GM18507 (cell line): Measurements from ENCODE around the gene PNMA8C.

Experiments
- DNase-seq: peaks from one replicate; pipeline ENCODE4 v3.0.0; 2011; ENCODE audit warnings: low read depth; ENCODE audit not compliant: insufficient read length; ENCODE audit errors: extremely low spot score
- FAIRE-seq: peaks from 2 replicates; lab custom pipeline; 2011; peaks lifted over from hg19 to GRCh38; lab: Jason Lieb, UNC

The PNMA8C gene

GRCh38 chr19:46428239-46429135 lies at the start of gene PNMA8C:
TSS of gene PNMA8C (minus strand) at chr19:46428936. CDS start at chr19:46428359, 577 bp downstream.
- FAIRE-seq, result no peak
- DNase-seq, result no peak

- FAIRE-seq (no peak), DNase-seq (no peak)
These were observed 47.2 kb upstream of the PNMA8C start for GRCh38 chr19:46475986-46476385.

GRCh38 chr19:46474211-46474610 lies 45.5 kb upstream of the PNMA8C start:
- DNase-seq (no peak), FAIRE-seq (no peak)

- no peak for FAIRE-seq
- DNase-seq, result no peak
These were observed 43.9 kb upstream of the PNMA8C start for GRCh38 chr19:46472592-46472991.

- DNase-seq (no peak), FAIRE-seq (no peak)
These were observed 43.2 kb upstream of the PNMA8C start for GRCh38 chr19:46471811-46472543.

- no peak for FAIRE-seq
- no peak for DNase-seq
These were observed 42.5 kb upstream of the PNMA8C start, which contains the start of gene PNMA8A for GRCh38 chr19:46471116-46471733. TSS of gene PNMA8A (minus strand) at chr19:46471563. CDS start at chr19:46471035, 528 bp downstream.

- no peak for DNase-seq
- no peak for FAIRE-seq
These were observed 41.6 kb upstream of the PNMA8C start for GRCh38 chr19:46470376-46470775.

GRCh38 chr19:46469541-46470185 lies 40.9 kb upstream of the PNMA8C start:
- no peak for DNase-seq
- no peak for FAIRE-seq

GRCh38 chr19:46466536-46467196 lies 37.9 kb upstream of the PNMA8C start:
- DNase-seq, result peak; percentile 29

GRCh38 chr19:46463516-46463915 lies 34.8 kb upstream of the PNMA8C start:
- FAIRE-seq (no peak), DNase-seq (no peak)

More at GRCh38 chr19:46466536-46467196, 37.9 kb upstream of the PNMA8C start:
- FAIRE-seq, result peak; percentile 84

GRCh38 chr19:46461537-46461936 lies 32.8 kb upstream of the PNMA8C start:
- FAIRE-seq, result no peak
- no peak for DNase-seq

GRCh38 chr19:46460981-46461380 lies 32.2 kb upstream of the PNMA8C start:
- DNase-seq (no peak), FAIRE-seq (no peak)

GRCh38 chr19:46460055-46460454 lies 31.3 kb upstream of the PNMA8C start:
- no peak for FAIRE-seq
- DNase-seq, result no peak

GRCh38 chr19:46456930-46457329 lies 28.2 kb upstream of the PNMA8C start:
- FAIRE-seq, result no peak
- no peak for DNase-seq

GRCh38 chr19:46454244-46454643 lies 25.5 kb upstream of the PNMA8C start:
- FAIRE-seq (no peak), DNase-seq (no peak)

GRCh38 chr19:46453661-46454060 lies 24.9 kb upstream of the PNMA8C start:
- no peak for FAIRE-seq
- DNase-seq, result no peak

- DNase-seq (no peak), FAIRE-seq (no peak)
These were observed 23.4 kb upstream of the PNMA8C start for GRCh38 chr19:46452186-46452585.

GRCh38 chr19:46451352-46451751 lies 22.6 kb upstream of the PNMA8C start:
- DNase-seq (no peak), FAIRE-seq (no peak)

- DNase-seq, result no peak
- no peak for FAIRE-seq
These were observed 22.0 kb upstream of the PNMA8C start for GRCh38 chr19:46450737-46451136.
